ENCODE data around the gene METTL4.

DNA sequence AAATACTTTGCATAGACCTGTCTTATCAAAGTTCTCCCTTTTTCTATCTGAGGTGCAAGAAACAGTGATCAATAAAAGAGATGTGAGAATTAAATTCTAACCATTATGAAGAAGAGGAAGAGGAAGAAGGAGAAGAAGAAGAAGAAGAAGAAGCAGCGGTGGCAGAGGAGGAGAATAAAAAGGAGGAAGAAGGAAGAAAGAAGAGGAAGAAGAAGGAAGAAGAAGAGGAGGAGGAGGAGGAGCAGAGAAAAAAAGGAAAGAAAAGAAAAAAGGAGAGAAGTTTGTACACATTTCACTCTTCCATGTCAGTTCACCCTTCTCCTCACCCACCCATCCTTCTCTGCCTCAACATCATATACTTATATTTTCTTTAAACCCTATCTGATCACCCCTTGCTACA is 68.4 kb downstream of the METTL4 start:
- TF ChIP-seq TAF7 (optimal IDR thresholded peaks at IDR 0.05; ENCODE audit: borderline replicate concordance, low read depth, low read length) (no peak), SIX5 (IDR thresholded peaks at IDR 0.05; ENCODE audit: low read depth, low read length) (no peak), EZH2 (IDR thresholded peaks at IDR 0.05; ENCODE audit: low read depth, low read length, severe bottlenecking) (no peak), CREB1 (IDR thresholded peaks at IDR 0.05) (no peak)
- TF ChIP-seq, protein P1, sequence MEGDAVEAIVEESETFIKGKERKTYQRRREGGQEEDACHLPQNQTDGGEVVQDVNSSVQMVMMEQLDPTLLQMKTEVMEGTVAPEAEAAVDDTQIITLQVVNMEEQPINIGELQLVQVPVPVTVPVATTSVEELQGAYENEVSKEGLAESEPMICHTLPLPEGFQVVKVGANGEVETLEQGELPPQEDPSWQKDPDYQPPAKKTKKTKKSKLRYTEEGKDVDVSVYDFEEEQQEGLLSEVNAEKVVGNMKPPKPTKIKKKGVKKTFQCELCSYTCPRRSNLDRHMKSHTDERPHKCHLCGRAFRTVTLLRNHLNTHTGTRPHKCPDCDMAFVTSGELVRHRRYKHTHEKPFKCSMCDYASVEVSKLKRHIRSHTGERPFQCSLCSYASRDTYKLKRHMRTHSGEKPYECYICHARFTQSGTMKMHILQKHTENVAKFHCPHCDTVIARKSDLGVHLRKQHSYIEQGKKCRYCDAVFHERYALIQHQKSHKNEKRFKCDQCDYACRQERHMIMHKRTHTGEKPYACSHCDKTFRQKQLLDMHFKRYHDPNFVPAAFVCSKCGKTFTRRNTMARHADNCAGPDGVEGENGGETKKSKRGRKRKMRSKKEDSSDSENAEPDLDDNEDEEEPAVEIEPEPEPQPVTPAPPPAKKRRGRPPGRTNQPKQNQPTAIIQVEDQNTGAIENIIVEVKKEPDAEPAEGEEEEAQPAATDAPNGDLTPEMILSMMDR (IDR thresholded peaks at IDR 0.05; ENCODE audit: control extremely low read depth in 1 of 3, insufficient read depth in 1 of 3, low read depth in 1 of 3, low read length in 3 of 3) = no peak

All from H1 (cell line).